GM18502 (cell line): ENCODE data around the gene ACTA2.

ENCODE experiments used
- ATAC-seq: cut with Tn5 transposase; IDR thresholded peaks from one replicate; pipeline ENCODE4 v1.9.1; 2021; ENCODE audit warnings: mild to moderate bottlenecking; ENCODE audit not compliant: unreplicated experiment, poor library complexity

The ACTA2 gene

DNA sequence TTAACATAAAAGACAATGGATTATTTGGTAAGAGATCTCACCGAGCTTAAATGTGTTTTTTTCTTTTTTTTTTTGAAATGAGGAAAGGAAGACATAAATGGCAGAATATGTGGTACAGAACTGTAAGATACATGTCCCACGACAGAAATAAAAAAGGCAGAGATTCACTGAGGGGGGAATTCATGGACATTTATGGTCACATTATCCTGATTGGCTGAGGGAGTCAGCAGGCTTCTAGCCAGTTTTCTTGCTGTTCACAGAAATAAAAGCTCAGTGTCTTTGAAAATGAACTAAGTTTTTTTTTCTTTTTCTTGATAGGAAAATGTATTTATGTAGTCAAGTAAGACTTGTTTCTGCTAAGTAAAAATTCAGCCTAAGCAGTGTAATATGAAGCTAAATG is 29.8 kb upstream of the ACTA2 start:
- no peak for ATAC-seq

DNA sequence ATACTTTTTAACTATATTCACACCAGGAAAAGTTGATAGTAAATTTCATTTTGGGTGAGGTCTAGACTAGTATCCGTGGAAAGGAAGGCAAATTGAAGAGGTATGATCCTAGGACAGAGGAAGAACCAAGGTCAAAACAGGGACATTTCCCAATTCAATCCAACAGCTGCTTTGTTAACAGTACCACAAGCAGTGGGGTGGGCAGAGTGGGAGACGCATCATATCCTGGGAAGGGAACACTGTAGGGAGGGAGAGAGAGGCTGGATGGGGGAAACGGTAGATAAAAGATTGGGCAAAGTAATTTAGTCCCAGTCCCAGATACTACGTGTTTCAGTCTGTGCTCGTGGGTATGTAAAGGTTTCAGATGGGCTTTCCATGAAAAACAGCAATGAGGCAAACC is 28.9 kb upstream of the ACTA2 start:
- no peak for ATAC-seq

DNA sequence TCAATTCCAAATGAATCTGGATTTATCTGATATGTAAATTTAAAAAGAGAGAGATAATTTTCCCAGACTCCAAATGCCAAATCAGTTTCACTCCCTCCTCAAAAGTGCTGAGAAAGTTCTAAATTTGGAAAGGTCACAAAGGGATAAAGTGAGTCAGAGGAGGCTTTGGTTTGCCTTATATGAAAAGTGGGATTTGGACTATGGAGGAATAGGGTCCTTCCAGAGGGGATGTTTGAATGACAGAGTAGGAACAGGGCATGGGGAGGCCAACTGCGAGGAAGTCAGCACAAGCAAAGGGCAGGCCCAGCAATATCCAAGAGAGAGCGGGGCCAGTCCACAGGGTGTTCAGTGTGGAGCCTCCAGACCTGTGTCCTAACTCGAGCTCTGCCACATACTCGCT is 28.2 kb upstream of the ACTA2 start:
- no peak for ATAC-seq

DNA sequence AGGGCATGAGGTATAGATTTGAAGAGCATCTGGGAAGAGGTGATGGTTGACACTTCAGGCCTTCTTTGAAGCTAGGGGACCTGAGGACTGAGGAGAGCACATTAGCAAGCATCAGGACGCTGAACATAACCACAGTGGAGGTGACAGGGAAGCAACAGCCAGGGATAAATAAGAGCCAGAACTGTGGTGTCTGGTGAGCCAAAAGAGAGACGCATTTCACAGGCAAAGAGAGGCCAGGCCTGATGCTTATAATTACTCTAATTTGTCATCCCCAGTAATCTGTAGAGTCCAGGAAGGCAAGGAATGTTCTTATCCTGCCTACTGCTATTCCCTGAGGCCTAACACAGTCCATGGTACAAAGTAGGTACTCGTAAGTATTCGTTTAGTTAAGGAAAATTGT is 27.7 kb upstream of the ACTA2 start:
- ATAC-seq = no peak

DNA sequence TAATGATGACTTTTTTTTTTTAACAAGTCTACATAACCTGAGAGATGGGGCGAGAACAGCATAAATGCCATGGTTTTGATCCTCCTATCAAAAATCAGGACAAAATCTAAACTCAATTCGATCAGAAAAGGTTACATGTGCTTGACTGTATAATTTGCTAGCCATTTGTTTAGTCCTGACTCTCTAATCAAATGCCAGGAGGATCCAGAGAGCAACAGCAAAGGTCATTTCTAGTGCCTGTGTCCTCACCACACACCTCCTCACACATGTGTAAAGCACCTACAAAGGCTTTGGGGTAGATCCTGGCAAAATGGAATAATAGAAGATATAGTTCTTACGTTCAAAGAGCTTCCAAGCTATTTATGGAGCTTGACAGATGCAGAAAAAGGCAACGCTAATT is 27.0 kb upstream of the ACTA2 start:
- no peak for ATAC-seq

DNA sequence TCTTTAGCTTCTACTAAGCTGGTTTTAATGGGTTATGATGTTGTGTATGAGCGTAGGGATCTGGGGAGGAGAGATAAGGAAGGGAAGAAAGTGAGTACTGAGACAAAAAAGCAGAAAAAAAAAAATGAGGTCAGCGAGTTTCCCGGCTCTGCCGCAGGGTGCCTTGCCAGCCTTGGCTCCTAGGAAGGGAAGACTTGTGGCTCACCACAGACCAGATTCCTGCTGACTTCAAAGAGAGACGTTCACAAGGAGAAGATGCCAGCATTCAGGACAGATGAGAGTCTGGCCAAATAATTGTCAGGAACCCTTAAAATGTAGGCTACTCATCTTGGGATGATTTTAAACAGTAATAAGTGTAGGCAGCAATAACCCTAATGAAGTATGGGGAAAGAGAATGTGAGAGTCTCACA is 26.6 kb upstream of the ACTA2 start:
- no peak for ATAC-seq

DNA sequence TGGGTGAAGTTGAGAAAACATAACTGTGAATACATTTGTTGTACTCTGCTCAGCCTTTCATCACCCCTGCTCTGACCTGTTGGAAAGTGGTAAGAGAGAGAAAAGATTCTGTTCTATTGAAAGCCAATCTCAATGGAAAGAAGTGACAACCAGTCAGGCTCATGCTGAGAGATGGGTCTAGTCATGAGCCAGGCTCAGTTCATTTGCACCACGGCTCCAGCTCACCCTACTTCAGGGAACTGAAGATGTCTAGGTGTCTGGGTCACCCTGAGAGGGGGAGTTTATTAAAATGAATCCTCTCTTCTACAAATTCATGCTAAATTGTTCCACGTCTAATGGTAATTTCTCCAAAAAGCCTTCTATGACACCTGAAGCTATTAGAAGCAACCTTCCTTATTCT is 25.9 kb upstream of the ACTA2 start:
- ATAC-seq = no peak

DNA sequence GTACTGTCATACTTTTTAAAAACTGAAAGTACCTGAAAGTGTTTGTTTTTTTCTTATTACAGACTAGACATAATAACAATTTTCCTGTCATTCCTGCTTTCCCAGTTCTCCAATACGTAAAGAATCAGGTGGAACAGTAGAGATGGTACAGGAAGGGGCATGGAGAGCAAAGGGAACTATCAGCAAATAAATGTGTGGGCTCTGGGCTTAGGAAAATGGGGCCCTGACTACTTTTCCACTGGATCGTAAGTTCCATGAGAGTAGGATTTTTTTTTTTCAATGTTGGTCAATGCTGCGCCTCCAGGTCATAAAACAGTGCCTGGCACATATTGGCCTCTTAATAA is 22.8 kb upstream of the ACTA2 start:
- no peak for ATAC-seq

DNA sequence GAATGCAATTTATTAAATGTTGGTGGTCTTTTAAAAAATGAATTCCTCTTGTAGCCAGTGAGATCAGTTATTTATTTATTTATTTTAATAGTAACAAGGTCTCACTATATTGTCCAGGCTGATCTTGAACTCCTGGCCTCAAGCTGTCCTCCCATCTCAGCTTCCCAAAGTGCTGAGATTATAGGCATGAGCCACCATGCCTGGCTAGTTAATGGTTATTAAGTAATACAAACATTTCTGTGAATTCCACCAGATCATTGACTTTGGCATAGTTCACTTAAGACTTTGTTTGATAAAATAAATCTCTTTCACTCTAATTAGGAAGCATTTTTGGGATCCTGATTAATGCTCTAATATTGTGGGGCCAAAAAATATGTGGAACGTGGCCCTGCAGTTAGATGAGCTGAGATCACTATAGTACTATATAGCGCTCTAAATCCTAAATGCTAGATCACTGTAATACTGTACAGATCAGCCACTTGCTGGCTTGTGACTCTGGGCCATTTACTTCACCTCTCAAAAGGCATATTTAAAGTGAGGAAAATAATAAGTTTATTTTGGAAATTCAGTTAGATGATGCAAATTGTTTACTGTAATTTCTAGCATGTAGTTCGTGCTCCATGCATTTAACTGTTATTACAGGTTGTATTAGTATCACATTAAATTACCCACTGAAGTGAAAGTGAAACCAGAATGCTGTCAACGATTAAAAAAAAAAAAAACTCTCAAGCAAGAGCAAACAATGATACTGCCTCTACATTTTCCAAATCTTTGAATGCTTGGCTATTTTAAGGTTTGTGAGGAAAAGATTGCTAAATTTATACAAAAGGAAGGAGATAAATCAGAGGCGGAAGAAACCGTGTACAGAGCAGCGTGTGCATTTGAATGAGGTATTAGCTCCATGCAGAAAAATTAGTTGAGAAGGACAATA is 22.1 kb upstream of the ACTA2 start:
- no peak for ATAC-seq

DNA sequence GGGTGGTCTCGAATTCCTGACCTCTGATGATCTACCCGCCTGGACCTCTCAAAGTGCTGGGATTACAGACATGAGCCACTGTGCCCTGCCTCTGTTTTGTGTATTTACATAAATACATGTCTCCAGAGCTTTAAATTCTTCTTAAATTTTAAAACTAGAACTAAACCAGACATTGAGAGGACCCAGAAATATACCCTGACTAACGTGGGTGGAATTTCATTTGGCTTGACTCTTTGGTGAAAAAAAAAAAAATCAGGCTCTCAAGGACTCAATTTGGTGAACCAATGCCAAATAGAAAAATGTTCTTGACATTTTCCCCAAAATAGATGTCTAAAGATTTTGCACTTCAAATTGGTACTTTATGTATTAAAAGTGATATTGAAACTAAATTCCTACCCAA is 21.4 kb upstream of the ACTA2 start:
- no peak for ATAC-seq

DNA sequence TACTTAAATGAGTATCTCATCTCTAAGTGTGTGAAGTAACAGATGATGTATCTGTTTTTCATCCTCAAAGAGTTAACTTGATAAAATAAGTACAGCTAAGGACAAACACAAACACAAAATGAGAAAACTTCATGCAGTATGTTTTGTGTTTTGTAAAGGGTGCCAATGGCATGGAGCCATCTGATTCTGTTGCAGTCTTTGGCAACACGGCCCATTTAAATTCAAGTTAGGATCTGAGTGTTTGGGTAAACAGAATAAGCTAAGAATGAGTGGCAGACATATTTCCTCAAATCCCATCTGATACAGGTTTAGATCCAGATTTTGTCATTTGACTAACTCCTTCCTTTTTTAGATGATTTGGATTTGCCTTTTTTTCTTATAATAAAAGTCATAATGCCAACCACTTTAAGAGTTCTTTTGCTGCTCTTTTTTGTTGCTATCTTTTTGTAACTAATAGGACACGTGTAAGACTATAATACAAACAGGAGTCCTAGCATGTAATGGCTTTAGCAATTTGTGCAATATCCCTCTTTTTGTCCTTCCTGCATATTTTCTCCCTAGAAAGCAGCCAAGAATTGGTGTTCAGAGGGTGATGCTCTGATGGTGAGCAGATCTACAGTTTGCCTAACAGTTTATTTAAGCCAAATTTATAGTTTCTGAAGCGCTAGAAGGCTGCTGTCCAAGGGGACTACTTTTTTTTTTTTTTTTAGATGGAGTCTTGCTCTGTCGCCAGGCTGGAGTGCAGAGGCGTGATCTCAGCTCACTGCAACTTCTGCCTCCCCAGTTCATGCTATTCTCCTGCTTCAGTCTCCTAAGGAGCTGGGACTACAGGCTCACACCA is 18.9 kb upstream of the ACTA2 start:
- ATAC-seq = no peak

DNA sequence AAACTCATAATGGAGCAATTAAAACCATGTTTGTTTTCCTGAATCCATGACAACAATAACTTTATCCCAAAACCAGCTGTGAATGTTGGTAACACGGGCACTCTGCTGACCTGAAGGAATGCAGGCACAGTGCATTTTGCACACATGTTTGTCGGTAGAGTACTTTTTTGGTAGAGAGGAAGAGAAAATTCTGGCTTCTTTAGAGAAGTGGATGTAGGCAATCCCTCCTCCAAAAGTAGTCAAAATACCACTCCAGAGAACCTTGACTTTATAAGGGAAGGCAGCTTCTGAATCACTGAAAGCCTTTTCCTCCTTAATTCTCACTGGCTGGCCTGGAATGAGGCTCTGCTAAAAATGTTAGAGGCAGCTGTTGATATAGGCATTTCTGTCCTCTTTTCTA is 15.8 kb upstream of the ACTA2 start:
- ATAC-seq = no peak

DNA sequence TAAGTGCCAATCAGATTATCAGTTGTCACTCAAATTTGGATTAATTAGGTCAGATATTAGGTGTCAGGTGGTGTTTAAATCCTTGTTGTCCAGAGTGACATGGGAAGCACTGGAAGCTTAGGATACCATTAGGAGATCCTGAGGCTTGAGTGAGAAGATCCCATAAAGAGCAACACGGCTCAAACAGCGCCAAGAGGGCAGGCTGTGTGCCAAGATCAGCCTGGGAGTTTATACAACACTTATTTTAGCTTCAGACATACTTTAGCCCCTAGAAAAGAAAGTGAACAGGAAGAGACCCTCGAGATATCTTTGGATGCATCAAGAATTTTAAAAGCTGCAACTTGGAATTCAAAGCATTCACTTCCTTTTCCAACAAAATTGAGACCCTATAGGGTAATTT is 14.2 kb upstream of the ACTA2 start:
- ATAC-seq = no peak

DNA sequence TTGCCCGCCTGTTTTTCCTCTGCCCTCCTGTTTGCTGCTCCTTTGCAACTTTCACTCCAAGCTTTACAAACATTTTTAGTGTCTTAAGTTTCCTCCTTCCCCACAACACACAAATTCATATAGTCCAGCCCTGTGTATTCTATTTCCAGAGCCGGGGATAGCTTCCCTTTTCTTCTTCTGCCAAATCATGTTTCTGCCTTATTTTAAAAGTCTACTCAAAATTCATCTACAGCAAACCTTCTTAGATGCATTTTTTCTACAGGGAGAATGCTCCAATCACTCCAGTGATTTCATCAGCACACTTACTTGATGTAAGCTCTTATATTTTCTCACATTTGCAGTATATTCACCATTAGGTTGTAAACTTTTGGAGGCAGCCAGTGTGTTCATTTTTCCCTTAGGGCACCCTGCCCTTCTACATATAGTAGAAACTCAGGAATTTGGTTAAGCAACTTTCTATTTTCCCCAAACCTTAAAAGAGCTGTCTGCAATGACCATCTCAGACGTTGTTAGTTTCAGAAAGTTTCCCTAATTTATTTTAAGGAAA is 12.4 kb upstream of the ACTA2 start:
- ATAC-seq = no peak

DNA sequence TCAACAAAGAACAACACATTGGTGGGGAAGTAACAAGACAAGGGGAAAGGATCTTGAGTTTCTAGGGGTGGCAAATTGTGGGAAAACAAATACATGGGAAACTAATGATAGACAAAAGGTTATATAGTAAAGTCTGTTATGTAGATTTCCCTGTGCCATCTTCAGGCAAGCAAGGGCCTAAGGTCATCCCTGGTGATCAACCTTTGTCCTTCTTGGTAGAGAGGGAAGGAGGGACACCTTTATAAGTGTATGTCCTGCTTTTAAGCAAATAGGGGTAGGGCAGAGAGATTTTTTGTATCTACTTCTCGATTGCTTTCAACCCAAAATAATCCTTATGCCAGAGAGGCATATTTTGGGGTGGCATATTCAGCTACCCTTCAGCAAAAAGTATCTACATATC is 11.8 kb upstream of the ACTA2 start:
- no peak for ATAC-seq

DNA sequence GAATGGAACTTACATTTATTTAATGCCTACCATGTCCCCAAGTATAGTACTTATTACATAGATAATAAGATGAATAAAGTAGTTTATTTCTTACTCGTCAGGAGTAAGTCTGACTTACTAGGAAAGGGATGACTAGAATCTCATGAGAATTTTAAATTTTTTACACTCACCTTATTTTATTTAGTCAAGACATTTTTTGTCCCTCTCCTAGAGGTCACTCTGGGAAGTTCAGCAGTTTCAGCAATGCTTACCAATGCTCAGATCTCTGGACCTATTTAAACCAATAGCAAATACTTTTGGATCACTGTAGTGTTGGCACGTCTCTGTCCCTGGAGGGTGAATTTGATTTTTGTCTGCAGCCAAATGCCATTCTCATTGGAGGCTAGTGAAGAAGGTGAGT is 10.7 kb upstream of the ACTA2 start:
- no peak for ATAC-seq

DNA sequence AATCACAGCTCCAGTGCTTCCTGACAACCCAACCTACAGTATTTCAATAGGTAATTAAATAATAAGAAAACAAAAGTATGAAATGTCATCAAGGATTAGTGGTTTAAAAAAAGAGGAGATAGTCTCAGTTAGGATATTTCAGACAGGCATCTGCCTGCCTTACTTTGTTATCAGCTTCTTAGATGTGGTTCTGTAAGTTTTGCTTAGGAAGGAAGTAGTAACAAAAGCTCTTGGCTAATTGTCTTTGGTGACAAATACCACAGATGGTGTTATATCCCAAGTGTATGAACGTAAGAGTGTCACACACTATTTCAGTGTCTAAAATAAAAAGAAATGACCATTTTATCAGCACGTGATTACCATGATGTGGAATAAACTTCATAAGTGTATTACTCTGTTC is 9.8 kb upstream of the ACTA2 start:
- ATAC-seq = no peak

DNA sequence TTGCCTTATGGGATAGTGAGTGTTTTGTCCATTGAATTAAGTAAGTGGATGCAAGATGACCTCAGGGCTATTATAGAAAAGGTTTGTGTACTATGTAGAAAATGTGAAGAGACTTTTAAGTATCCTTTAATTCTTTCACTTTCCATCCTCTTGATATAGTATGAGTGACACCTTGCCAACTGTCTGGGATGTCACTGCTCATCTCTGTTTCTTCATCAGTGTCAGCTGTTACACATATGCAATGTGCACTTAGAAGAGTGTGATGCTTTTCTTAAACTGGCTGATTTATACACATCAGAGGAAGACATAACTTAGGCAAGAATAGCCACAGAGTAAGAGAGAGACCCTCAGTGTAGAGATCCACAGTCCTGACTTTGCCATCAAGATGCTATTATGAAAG is 8.7 kb upstream of the ACTA2 start:
- ATAC-seq = no peak

DNA sequence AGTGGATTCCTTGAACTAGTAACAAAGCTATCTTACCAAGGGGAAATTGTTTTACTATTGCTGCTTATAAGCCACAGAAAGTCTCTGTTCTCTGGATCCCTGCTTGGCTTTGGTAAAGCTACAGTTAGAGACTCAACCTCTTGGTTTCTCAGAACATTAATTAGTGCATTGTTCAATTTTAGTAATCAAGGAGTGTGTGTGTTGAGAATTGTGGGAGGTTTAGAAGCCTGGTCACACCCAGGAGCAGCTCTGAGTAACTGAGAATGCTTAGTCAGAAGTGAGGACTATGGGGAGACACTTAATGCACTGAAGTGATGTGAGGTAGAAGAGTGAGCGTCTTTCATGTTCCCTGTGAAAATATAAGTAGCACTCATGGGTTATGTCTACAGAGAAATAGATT is 8.2 kb upstream of the ACTA2 start:
- ATAC-seq = no peak

DNA sequence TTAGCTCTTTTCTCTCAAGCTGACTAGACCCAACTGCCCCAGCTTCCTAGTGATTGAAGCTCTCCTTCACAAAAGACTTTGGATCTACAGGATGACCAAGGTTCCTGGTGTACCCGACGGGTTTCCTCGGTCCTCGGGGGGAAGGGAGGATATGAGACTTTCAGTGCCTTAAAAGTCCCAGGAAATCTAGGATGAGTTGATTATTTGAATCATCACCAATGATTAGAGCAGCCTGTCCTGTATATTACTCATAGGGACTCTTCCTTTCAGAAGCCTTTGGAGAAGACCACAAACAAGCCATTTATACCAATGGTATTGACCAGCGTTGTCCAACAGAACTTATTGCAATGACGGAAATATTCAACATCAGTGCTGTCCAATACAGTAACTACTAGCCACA is 6.1 kb upstream of the ACTA2 start:
- no peak for ATAC-seq

DNA sequence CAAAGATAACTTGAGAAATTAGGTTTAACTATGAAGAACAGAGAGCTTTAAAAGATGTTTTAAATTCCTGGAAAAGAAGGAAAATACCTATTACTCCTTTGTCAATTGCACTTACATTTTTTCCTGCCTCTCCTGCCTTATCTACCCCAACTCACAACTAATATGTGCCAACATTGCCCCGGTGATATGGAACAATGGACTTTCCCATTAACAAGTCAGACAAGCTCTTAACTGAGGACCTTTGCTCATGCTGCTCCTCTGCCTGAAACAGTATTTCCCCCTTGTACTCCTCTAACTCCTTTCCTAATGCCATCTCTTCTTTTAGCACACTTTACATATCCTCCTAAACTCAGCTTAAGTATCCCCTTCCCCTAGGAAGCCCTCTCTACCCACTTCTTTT is 4.8 kb upstream of the ACTA2 start:
- no peak for ATAC-seq
